GM12878 (cell line): ENCODE measurements around the gene IFI27L2.

Experiments
- ASH2L ChIP-seq: fragments of 300-600, 200-600 bp; sonication (generic); IDR thresholded peaks from 2 replicates; pipeline ENCODE4 v1.6.1; 2017; ENCODE audit warnings: low read depth, mild to moderate bottlenecking, borderline replicate concordance
- CTCF ChIP-seq, 3 experiments: IDR thresholded peaks in 2 of 3; conservative IDR thresholded peaks in 1 of 3; 2 replicates each; pipeline ENCODE4 v1.5.1; 2011; ENCODE audit warnings: low read depth in 3 of 3, low read length in 3 of 3, mild to moderate bottlenecking in 3 of 3, control low read depth in 2 of 3, moderate library complexity in 2 of 3, inconsistent platforms in 1 of 3, mixed read lengths in 1 of 3; ENCODE audit not compliant: control insufficient read depth in 2 of 3, insufficient read depth in 1 of 3; ENCODE audit errors: extremely low read depth in 1 of 3
- FOS ChIP-seq: IDR thresholded peaks from 3 replicates; pipeline ENCODE4 v1.6.1; 2011; ENCODE audit warnings: borderline replicate concordance; ENCODE audit not compliant: insufficient read length; ENCODE audit errors: extremely low read depth
- IKZF1 ChIP-seq: fragments of 450-650 bp; conservative IDR thresholded peaks from 2 replicates; pipeline ENCODE4 v1.6.1; 2017; ENCODE audit warnings: antibody characterized with exemption, mild to moderate bottlenecking
- NBN ChIP-seq: fragments of 450-650 bp; IDR thresholded peaks from 2 replicates; pipeline ENCODE4 v1.6.1; 2016
- NFYB ChIP-seq: IDR thresholded peaks from 2 replicates; pipeline ENCODE4 v1.6.1; 2011; ENCODE audit warnings: low read depth, mild to moderate bottlenecking, low read length, improper control_type of control experiment, moderate library complexity; ENCODE audit not compliant: insufficient read depth
- PAX5 ChIP-seq: IDR thresholded peaks from 2 replicates; pipeline ENCODE4 v1.6.1; 2011; ENCODE audit warnings: low read depth, low read length, borderline replicate concordance
- POLR2A ChIP-seq: IDR thresholded peaks from 2 replicates; pipeline ENCODE4 v1.6.1; 2011; ENCODE audit warnings: low read depth, mild to moderate bottlenecking, low read length
- POLR2AphosphoS2 ChIP-seq: IDR thresholded peaks from 2 replicates; pipeline ENCODE4 v1.6.1; 2011; ENCODE audit warnings: low read depth, mild to moderate bottlenecking, low read length, improper control_type of control experiment, moderate library complexity
- RAD21 ChIP-seq: IDR thresholded peaks from 2 replicates; pipeline ENCODE4 v1.6.1; 2011; ENCODE audit warnings: mild to moderate bottlenecking, low read depth, low read length, moderate library complexity; ENCODE audit not compliant: insufficient read depth
- ZBTB40 ChIP-seq: fragments of 450-650 bp; IDR thresholded peaks from 2 replicates; pipeline ENCODE4 v1.6.1; 2016; ENCODE audit warnings: mild to moderate bottlenecking, moderate library complexity, borderline replicate concordance
- TF ChIP-seq, protein P1 (sequence below): IDR thresholded peaks from 2 replicates; pipeline ENCODE4 v1.6.1; 2011; ENCODE audit warnings: low read depth, low read length, improper control_type of control experiment, borderline replicate concordance
- TF ChIP-seq, protein P2 (sequence below): IDR thresholded peaks from 2 replicates; pipeline ENCODE4 v1.6.1; 2012; ENCODE audit warnings: low read depth, low read length, improper control_type of control experiment

GRCh38 chr14:94142247-94142646 lies 12.8 kb upstream of the IFI27L2 start:
- no peak for TF ChIP-seq CTCF (IDR thresholded peaks at IDR 0.05 in 2 of 3, conservative IDR thresholded peaks at IDR 0.05 in 1 of 3; ENCODE audit: control insufficient read depth in 2 of 3, extremely low read depth in 1 of 3, insufficient read depth in 1 of 3, low read depth in 3 of 3, low read length in 3 of 3)
- TF ChIP-seq POLR2AphosphoS2, result no peak
- no peak for TF ChIP-seq IKZF1
- TF ChIP-seq ASH2L, result no peak
- no peak for TF ChIP-seq ZBTB40
- no peak for TF ChIP-seq POLR2A
- TF ChIP-seq RAD21, result no peak
- TF ChIP-seq NBN, result no peak
- TF ChIP-seq FOS, result no peak
- TF ChIP-seq PAX5, result no peak
- TF ChIP-seq, protein P1, sequence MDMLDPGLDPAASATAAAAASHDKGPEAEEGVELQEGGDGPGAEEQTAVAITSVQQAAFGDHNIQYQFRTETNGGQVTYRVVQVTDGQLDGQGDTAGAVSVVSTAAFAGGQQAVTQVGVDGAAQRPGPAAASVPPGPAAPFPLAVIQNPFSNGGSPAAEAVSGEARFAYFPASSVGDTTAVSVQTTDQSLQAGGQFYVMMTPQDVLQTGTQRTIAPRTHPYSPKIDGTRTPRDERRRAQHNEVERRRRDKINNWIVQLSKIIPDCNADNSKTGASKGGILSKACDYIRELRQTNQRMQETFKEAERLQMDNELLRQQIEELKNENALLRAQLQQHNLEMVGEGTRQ, result no peak
- TF ChIP-seq NFYB, result no peak
- TF ChIP-seq, protein P2, sequence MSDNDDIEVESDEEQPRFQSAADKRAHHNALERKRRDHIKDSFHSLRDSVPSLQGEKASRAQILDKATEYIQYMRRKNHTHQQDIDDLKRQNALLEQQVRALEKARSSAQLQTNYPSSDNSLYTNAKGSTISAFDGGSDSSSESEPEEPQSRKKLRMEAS, result no peak
